Measurements from ENCODE around the gene PVALEF.
A peak's percentile ranks its signal among the peaks of the same experiment; 100 is the strongest.

Gene PVALEF

DNA sequence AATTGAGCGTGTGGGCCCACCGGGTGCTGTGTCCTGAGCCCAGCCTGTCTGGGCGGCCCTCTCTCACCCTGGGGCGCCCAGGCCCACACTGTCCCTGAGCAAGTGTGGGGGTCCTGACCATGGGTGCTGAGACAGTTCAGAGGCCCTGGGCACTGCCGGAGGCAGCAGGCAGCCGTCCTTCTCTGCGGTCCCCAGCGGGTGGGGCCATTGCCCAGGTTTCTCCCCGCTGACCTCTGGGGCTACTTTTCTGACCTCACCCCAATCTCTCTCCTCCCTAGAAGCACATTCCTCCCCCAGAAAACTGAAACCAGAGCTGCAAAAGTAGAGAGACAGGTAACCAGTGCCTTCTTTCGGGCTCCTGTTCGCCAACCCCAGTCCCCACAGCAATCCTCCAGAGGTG lies 36.0 kb upstream of the PVALEF start:
- H3K9ac ChIP-seq (ENCODE audit: low read depth in 1 of 2, low read length in 2 of 2) = no peak overlapping the region
- peak overlapping the region in 1 of 2 donors; percentile 4 for H3K27ac ChIP-seq (ENCODE audit: low read depth in 2 of 2, low read length in 2 of 2)
- no peaks in the 10 kb centered on the region for H3K27me3 ChIP-seq (ENCODE audit: control insufficient read depth in 2 of 2, insufficient read depth in 2 of 2, low read length in 2 of 2)

DNA sequence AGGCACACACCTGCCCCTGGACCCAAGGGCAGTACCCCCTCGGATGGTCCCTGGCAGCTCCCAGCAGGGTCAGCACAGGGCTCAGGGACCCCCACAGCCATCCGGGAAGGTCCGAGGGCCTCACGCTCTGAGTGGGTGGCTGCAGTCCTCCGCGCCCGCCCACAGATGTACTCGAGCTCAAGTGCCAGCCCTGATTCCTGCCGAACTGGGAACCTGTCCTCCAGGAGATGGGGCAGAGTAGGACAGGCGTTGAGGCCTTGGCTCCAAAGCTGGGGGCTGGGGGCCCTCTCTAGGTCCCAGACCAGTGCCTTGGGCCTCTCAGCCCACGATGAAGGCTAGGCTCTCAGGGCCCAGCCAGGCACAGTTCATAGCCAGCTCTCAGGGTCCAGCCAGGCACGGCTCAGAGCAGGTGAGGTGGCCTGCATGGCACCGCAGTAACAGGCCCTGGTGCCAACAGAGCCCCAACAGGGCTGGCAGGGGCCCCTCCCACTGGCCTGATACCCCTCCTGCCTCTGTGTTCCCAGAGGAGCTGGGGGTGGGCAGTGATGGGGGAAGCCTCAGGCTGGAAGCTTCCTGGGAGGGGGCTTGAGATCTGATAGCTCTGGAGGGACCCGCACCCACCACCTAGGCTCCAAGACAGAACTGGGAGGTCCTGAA lies 35.5 kb upstream of the PVALEF start:
- H3K27ac ChIP-seq (ENCODE audit: low read depth in 2 of 2, low read length in 2 of 2) = no peak overlapping the region
- no peaks in the 10 kb centered on the region for H3K36me3 ChIP-seq (ENCODE audit: control insufficient read depth in 2 of 2, insufficient read depth in 2 of 2, low read length in 2 of 2)
- no peak overlapping the region for H3K4me3 ChIP-seq (ENCODE audit: low read length in 2 of 2)
- peaks cover 2 to 20% of the 10 kb centered on the region in 2 donors for H3K4me1 ChIP-seq (ENCODE audit: control insufficient read depth in 2 of 2, insufficient read depth in 2 of 2, low read length in 2 of 2)
- H3K9ac ChIP-seq (ENCODE audit: low read depth in 1 of 2, low read length in 2 of 2) = no peak overlapping the region
- no peaks in the 10 kb centered on the region for H3K27me3 ChIP-seq (ENCODE audit: control insufficient read depth in 2 of 2, insufficient read depth in 2 of 2, low read length in 2 of 2)
- H3K9me3 ChIP-seq (ENCODE audit: control insufficient read depth in 2 of 2, low read length in 2 of 2) = no peaks in the 10 kb centered on the region

More for the DNA sequence above, 36.0 kb upstream of the PVALEF start:
- Histone ChIP-seq H3K4me3 (ENCODE audit: low read length in 2 of 2) (no peak overlapping the region), H3K9me3 (ENCODE audit: control insufficient read depth in 2 of 2, low read length in 2 of 2) (no peaks in the 10 kb centered on the region), H3K36me3 (ENCODE audit: control insufficient read depth in 2 of 2, insufficient read depth in 2 of 2, low read length in 2 of 2) (no peaks in the 10 kb centered on the region), H3K4me1 (ENCODE audit: control insufficient read depth in 2 of 2, insufficient read depth in 2 of 2, low read length in 2 of 2) (peaks cover 2 to 20% of the 10 kb centered on the region in 2 donors)

DNA sequence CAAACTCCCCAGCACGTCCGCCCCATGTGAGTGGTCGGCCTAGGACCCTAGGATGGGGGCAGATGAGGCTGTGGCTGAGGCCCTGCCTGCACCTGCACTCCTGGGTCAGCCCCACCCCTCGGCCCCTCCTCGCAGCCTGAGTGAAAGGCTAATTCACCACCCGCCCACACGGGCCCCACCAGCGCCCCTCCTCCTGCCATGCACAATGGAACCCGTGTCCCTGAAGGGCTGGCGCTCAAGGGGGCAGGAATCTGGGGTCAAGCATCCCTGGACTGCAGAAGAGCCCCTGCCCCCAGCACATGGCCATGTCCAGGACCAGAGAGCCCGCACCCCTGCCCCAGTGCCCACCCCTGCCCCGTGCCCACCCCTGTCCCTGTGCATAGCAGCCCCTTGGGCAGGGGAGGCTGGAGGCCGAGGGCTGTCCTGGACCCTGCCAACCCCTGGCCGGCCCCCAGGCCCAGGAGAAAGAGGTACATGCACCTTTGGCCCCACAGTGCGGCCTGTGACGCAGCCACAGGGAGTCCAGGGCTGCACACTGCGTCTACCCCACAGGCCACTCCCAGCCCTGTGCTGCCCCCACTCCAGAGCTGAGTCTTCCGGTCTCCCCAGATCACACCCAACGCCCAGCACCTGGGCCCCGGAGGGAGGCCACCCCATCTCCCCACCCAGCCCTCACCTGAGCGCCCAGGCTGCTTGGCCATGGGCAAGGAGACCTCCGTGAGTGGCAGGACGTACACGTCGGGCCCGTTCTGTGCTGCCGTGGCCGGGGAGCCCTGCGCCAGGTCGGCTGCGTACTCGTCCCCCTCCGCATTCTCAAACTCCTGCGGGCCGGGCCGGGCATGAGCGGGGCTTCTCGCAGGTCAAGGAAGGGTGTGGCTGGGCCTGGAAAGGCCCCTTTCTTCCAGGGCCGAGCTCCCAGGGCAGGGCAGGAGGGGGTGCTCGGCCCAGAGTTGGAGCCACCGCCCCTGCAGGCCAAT lies 34.6 kb upstream of the PVALEF start:
- H3K9ac ChIP-seq (ENCODE audit: low read depth in 1 of 2, low read length in 2 of 2) = peak overlapping the region in 1 of 2 donors; percentile 72
- no peaks in the 10 kb centered on the region for H3K9me3 ChIP-seq (ENCODE audit: control insufficient read depth in 2 of 2, low read length in 2 of 2)
- peaks cover 2 to 22% of the 10 kb centered on the region in 2 donors for H3K4me1 ChIP-seq (ENCODE audit: control insufficient read depth in 2 of 2, insufficient read depth in 2 of 2, low read length in 2 of 2)
- H3K4me3 ChIP-seq (ENCODE audit: low read length in 2 of 2) = peak overlapping the region in 1 of 2 donors; percentile 58
- no peaks in the 10 kb centered on the region for H3K27me3 ChIP-seq (ENCODE audit: control insufficient read depth in 2 of 2, insufficient read depth in 2 of 2, low read length in 2 of 2)
- H3K27ac ChIP-seq (ENCODE audit: low read depth in 2 of 2, low read length in 2 of 2) = peak overlapping the region; percentile 16 to 62
- no peaks in the 10 kb centered on the region for H3K36me3 ChIP-seq (ENCODE audit: control insufficient read depth in 2 of 2, insufficient read depth in 2 of 2, low read length in 2 of 2)

DNA sequence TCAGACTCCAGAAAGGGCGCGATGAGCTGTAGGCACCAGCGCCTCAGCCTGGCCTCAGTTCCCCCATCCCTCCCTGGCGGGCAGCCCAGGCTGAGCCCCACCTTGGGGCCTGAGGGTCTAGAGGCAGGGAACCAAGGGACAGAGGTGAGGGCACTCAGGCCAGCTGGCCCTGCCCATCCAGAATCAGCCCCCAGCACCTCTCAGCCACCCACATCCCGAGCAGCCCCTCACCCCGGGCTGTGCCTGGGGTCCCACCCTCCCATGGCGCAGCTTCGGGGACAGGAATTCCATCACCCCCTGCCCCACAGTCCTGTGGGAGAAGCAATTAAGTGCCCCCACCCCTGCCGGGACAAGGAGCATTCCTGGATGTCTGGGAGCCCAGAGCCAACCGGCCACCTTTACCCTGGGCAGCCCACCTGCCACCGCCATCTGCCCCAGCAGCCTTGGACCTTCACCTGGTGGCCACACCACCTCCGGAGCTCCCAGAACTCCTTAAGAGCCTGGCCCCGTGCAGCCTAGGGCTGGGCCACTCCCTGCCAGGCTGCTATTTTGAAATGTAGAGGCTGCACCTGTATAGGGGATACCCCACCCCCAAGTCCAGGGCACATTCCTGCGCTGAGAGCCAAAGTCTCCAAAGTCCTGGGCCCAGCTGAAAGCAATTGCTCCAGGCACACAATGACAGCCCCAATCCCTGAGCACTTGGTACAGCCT lies 33.7 kb upstream of the PVALEF start:
- Histone ChIP-seq H3K27ac (ENCODE audit: low read depth in 2 of 2, low read length in 2 of 2) (peak overlapping the region; percentile 32 to 62), H3K9ac (ENCODE audit: low read depth in 1 of 2, low read length in 2 of 2) (peak overlapping the region in 1 of 2 donors; percentile 72)

DNA sequence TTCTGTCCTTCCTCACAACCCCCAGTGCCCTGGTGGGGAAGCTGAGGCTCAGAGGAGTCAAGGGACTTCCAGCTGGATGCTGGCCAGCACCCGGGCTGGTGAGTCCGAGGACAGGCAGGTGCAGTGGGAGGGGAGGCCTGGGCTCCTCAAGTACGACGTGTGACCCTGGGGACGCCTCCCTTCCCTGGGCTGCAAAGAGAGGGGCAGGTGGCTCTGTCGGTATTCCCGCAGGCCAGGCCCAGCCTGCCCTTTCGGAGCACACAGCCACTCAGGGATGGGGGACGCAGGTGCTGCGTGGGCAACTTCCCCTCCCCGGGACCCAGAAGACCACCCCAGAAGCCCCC lies 33.1 kb upstream of the PVALEF start:
- Histone ChIP-seq H3K9ac (ENCODE audit: low read depth in 1 of 2, low read length in 2 of 2) (peak overlapping the region in 1 of 2 donors; percentile 1), H3K4me1 (ENCODE audit: control insufficient read depth in 2 of 2, insufficient read depth in 2 of 2, low read length in 2 of 2) (peaks cover 2 to 25% of the 10 kb centered on the region in 2 donors), H3K4me3 (ENCODE audit: low read length in 2 of 2) (peak overlapping the region in 1 of 2 donors; percentile 25), H3K27ac (ENCODE audit: low read depth in 2 of 2, low read length in 2 of 2) (peak overlapping the region; percentile 32 to 54), H3K36me3 (ENCODE audit: control insufficient read depth in 2 of 2, insufficient read depth in 2 of 2, low read length in 2 of 2) (no peaks in the 10 kb centered on the region), H3K27me3 (ENCODE audit: control insufficient read depth in 2 of 2, insufficient read depth in 2 of 2, low read length in 2 of 2) (no peaks in the 10 kb centered on the region), H3K9me3 (ENCODE audit: control insufficient read depth in 2 of 2, low read length in 2 of 2) (no peaks in the 10 kb centered on the region)

More for the DNA sequence above, 33.7 kb upstream of the PVALEF start:
- Histone ChIP-seq H3K9me3 (ENCODE audit: control insufficient read depth in 2 of 2, low read length in 2 of 2) (no peaks in the 10 kb centered on the region), H3K36me3 (ENCODE audit: control insufficient read depth in 2 of 2, insufficient read depth in 2 of 2, low read length in 2 of 2) (no peaks in the 10 kb centered on the region), H3K27me3 (ENCODE audit: control insufficient read depth in 2 of 2, insufficient read depth in 2 of 2, low read length in 2 of 2) (no peaks in the 10 kb centered on the region), H3K4me3 (ENCODE audit: low read length in 2 of 2) (peak overlapping the region in 1 of 2 donors; percentile 58), H3K4me1 (ENCODE audit: control insufficient read depth in 2 of 2, insufficient read depth in 2 of 2, low read length in 2 of 2) (peaks cover 2 to 25% of the 10 kb centered on the region in 2 donors)

DNA sequence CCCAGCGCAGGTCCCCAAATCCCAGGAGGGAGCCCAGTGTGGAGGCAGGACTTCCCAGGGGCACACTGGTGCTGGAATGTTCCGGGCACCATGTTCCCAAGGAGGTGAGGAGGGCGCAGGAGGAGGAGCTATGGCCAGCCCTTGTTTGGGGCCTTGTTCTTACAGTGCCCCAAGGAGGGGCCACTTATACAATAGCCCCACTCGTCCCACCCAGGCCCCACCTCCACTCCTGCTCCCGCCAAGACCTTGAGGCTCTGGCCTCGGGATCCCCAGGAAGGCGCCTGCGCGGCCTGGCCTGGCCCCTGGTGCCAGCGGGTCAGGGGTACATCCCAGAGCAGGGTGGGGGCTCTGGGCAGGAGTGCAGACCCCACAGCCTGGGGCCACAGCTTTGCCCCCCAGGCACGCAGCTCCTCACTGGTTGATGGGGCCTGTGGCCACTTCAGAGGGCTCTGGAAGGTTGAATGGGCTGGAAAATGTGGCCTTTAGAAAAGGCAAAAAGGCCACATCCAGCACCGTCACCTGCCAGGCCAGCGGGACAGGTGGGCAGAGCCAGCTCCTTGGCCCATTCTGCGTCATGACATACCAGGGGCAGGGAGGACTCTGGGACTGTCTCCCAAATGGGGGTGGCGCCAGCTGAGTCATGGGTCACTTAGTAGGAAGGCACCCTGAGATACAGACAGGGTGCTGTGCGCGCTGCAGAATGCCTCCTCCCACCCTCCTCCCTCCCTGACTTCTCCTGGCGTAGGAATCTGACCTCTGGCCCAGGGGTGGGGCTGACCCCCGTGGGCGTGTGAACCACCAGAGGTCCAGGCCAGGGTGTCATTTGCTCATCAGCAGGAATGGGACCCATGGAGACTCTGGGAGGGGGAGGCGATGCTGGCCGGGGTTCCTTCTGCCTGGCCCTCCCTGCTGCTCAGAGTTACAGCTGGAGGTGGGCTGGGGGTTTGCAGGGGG lies 32.3 kb upstream of the PVALEF start:
- Histone ChIP-seq H3K9me3 (ENCODE audit: control insufficient read depth in 2 of 2, low read length in 2 of 2) (no peaks in the 10 kb centered on the region), H3K27ac (ENCODE audit: low read depth in 2 of 2, low read length in 2 of 2) (peak overlapping the region in 1 of 2 donors; percentile 54), H3K36me3 (ENCODE audit: control insufficient read depth in 2 of 2, insufficient read depth in 2 of 2, low read length in 2 of 2) (no peaks in the 10 kb centered on the region), H3K9ac (ENCODE audit: low read depth in 1 of 2, low read length in 2 of 2) (no peak overlapping the region), H3K4me1 (ENCODE audit: control insufficient read depth in 2 of 2, insufficient read depth in 2 of 2, low read length in 2 of 2) (peaks cover 2 to 25% of the 10 kb centered on the region in 2 donors), H3K4me3 (ENCODE audit: low read length in 2 of 2) (no peak overlapping the region), H3K27me3 (ENCODE audit: control insufficient read depth in 2 of 2, insufficient read depth in 2 of 2, low read length in 2 of 2) (no peaks in the 10 kb centered on the region)

DNA sequence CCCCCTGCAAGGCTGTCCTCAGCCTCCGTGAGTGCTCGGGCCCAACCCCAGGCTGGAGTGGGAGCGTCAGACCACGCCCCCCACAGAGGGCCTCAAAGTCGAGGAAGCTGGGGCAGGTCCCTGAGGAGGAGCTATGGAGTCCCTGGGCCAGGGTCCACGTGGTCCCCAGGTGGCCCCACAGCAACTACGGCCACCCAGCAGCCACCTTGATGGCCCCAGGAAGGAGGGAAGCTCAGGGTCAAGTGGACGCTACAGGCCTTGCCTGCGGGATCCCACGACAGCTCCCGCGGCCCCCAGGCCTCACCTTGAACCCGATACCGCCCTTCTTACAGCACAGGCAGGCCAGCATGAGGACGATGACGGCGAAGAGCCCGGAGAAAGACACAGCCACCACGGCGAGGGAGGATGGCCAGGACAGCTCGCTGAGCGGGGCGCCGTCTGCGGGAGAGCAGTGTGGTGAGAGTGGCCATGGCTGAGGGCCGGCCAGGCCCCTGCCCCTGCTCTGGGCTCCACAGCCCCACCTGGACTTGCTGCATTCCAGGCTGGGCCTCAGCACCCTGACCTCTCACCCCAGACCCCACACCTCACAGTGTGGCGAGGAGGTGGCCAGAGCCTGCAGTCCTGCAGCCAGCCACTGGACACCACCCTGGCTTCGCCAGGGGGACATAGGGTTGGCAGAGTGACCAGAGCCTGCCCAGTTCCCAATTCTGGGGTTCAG lies 31.1 kb upstream of the PVALEF start:
- Histone ChIP-seq H3K9ac (ENCODE audit: low read depth in 1 of 2, low read length in 2 of 2) (no peak overlapping the region), H3K9me3 (ENCODE audit: control insufficient read depth in 2 of 2, low read length in 2 of 2) (no peaks in the 10 kb centered on the region), H3K36me3 (ENCODE audit: control insufficient read depth in 2 of 2, insufficient read depth in 2 of 2, low read length in 2 of 2) (no peaks in the 10 kb centered on the region), H3K27ac (ENCODE audit: low read depth in 2 of 2, low read length in 2 of 2) (no peak overlapping the region), H3K4me1 (ENCODE audit: control insufficient read depth in 2 of 2, insufficient read depth in 2 of 2, low read length in 2 of 2) (peaks cover 2 to 25% of the 10 kb centered on the region in 2 donors), H3K27me3 (ENCODE audit: control insufficient read depth in 2 of 2, insufficient read depth in 2 of 2, low read length in 2 of 2) (no peaks in the 10 kb centered on the region), H3K4me3 (ENCODE audit: low read length in 2 of 2) (no peak overlapping the region)

DNA sequence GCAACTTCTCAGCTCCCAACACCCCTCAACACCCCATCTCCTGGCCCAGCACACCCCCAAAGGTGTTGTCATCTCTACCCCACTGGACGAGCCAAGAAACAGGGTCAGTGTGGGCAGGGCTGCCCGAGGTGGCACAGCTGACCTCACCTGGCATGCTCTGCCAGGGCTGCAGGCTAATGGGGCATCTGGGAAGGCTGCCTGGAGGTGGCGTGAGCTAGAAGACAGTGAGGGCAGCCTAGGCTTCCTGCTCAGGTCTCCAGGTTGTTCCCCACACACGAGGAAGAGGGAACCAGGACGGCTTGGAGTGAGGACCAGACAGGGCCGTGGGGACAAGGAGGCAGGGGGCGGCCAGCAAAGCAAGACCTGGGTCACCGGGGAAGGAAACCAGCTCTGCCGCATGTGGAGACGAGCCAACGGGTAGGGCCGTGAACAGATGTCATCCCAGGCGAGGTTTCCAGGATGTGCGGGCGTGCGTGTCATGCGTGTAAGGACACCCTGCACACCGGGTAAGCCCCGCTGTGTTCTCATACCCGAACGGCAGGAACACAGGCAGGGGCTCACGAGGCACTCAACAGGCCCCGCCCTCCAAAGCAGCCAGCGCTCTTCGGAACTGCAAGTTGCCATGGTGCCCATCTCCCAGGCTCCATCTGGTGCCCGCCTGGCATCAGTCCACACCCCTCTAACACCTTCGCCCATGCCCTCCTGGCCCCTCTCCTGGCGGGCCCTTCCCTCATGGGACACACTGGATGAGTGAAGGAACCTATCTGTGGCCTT lies 29.6 kb upstream of the PVALEF start:
- H3K27ac ChIP-seq (ENCODE audit: low read depth in 2 of 2, low read length in 2 of 2) = no peak overlapping the region
- no peaks in the 10 kb centered on the region for H3K27me3 ChIP-seq (ENCODE audit: control insufficient read depth in 2 of 2, insufficient read depth in 2 of 2, low read length in 2 of 2)
- no peaks in the 10 kb centered on the region for H3K36me3 ChIP-seq (ENCODE audit: control insufficient read depth in 2 of 2, insufficient read depth in 2 of 2, low read length in 2 of 2)
- H3K4me3 ChIP-seq (ENCODE audit: low read length in 2 of 2) = no peak overlapping the region
- no peaks in the 10 kb centered on the region for H3K9me3 ChIP-seq (ENCODE audit: control insufficient read depth in 2 of 2, low read length in 2 of 2)
- H3K4me1 ChIP-seq (ENCODE audit: control insufficient read depth in 2 of 2, insufficient read depth in 2 of 2, low read length in 2 of 2) = peaks cover 2 to 25% of the 10 kb centered on the region in 2 donors
- no peak overlapping the region for H3K9ac ChIP-seq (ENCODE audit: low read depth in 1 of 2, low read length in 2 of 2)
